IPS DF 6.9 (cell line): ENCODE data around the gene SCYL1.

Source experiments
- DNase-seq: peaks from one replicate; pipeline ENCODE4 v3.0.0-alpha.2; 2013; ENCODE audit warnings: low read depth, low spot score
- H3K27ac ChIP-seq: one replicate; pipeline ENCODE4 v1.5.1; 2013; ENCODE audit warnings: low read length, control low read depth
- H3K27me3 ChIP-seq: 2 replicates; pipeline ENCODE4 v1.6.1; 2013; ENCODE audit warnings: mild to moderate bottlenecking, low read length; ENCODE audit not compliant: control insufficient read depth, insufficient read depth
- H3K36me3 ChIP-seq: 2 replicates; pipeline ENCODE4 v1.6.1; 2013; ENCODE audit warnings: low read length; ENCODE audit not compliant: control insufficient read depth, insufficient read depth
- H3K4me1 ChIP-seq: 2 replicates; pipeline ENCODE4 v1.6.1; 2013; ENCODE audit warnings: low read length; ENCODE audit not compliant: control insufficient read depth, insufficient read depth
- H3K4me3 ChIP-seq: 2 replicates; pipeline ENCODE4 v1.5.1; 2013; ENCODE audit warnings: mild to moderate bottlenecking, low read length
- H3K9me3 ChIP-seq: 2 replicates; pipeline ENCODE4 v1.6.1; 2013; ENCODE audit warnings: low read length, inconsistent platforms; ENCODE audit not compliant: control insufficient read depth, insufficient read depth
- WGBS: extraction: QIAGEN DNeasy Blood & Tissue Kit; methylation state at CpG from one replicate; pipeline ENCODE4 v1.1.7; 2013; ENCODE audit warnings: mixed read lengths, missing lambda C conversion rate; ENCODE audit not compliant: insufficient read length, insufficient coverage; 5-methylcytosine and 5-hydroxymethylcytosine counted together

The SCYL1 gene

DNA sequence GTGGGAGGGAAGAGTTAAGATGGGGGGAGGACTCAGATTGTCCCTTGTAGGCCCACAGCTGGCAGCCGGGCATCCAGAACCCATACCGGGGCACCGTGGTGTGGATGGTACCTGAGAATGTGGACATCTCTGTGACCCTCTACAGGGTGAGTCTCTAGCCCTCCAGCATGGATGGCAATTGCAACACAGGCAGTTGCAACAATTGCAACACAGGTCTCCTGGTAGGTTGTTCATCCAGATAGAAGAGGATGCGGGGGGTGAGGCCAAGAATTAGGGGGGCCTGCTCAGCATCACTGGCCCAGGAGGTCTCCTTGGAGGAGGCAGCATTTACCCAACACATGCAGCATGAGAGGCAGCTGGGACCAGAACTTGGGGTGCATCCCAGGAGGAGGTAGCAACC lies 54.4 kb downstream of the SCYL1 start:
- H3K36me3 ChIP-seq = peaks cover 3% of the 10 kb centered on the region
- H3K4me3 ChIP-seq = no peak overlapping the region
- no peaks in the 10 kb centered on the region for H3K9me3 ChIP-seq
- peaks cover 5% of the 10 kb centered on the region; the same call in 1 of the 2 replicates for H3K4me1 ChIP-seq
- peaks cover 12% of the 10 kb centered on the region for H3K27me3 ChIP-seq
- H3K27ac ChIP-seq = no peak overlapping the region
- no CpG with 5 or more reads among the region's 4 CpGs for WGBS
- DNase-seq = no peak

DNA sequence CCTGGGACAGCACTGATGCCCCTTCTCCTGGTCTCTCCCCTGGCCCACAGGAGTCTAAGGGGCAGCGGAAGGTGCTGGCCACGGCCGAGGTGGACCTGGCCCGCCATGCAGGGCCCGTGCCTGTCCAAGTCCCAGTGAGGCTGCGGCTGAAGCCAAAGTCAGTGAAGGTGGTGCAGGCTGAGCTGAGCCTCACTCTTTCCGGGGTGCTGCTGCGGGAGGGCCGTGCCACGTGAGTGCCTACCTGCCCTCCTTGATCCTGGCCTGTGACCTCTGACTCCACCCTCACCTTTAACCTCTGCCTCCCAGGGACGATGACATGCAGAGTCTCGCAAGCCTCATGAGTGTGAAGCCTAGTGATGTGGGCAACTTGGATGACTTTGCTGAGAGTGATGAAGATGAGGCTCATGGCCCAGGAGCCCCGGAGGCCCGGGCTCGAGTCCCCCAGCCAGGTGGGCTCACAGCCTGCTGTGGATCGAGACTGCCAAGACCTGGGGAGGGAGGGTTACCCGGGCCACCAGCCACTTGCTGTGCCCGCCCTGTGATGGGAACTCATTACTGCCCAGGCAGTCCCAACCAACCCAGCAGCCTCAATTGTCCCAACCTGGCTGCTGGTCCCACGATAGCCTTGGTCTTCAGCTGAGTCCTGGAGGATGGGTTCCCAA lies 55.3 kb downstream of the SCYL1 start:
- DNase-seq = no peak
- H3K36me3 ChIP-seq = peaks cover 3% of the 10 kb centered on the region
- peaks cover 11% of the 10 kb centered on the region for H3K27me3 ChIP-seq
- no peak overlapping the region for H3K4me3 ChIP-seq
- peaks cover 4% of the 10 kb centered on the region; the same call in 1 of the 2 replicates for H3K4me1 ChIP-seq
- H3K9me3 ChIP-seq = no peaks in the 10 kb centered on the region
- WGBS = no CpG with 5 or more reads among the region's 19 CpGs
- H3K27ac ChIP-seq = no peak overlapping the region

DNA sequence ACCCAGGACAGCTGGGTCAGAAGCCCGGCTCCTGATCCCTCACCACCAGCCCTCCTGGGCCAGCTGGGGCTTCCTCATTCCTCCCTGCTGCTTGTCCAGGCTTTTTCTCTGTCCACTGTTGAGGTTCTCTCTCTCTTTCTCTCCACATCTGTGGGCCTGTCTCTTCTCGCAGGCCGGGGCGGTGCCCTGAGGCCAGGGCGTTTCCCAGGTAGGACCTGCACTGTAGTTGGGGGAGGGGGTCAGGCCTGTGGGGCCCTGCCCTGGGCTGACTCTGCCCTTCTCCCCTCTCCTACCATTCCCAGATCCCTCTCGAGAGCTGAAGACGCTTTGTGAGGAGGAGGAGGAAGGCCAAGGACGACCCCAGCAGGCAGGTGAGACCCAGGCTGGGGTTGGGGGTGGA lies 55.9 kb downstream of the SCYL1 start:
- no peak overlapping the region for H3K4me3 ChIP-seq
- no CpG with 5 or more reads among the region's 8 CpGs for WGBS
- peaks cover 10% of the 10 kb centered on the region for H3K27me3 ChIP-seq
- H3K36me3 ChIP-seq = peaks cover 3% of the 10 kb centered on the region
- no peaks in the 10 kb centered on the region for H3K9me3 ChIP-seq
- no peak for DNase-seq
- H3K4me1 ChIP-seq = 0 out of 2 replicates have a peak, but pooled peaks cover 1% of the 10 kb centered on the region
- H3K27ac ChIP-seq = no peak overlapping the region

DNA sequence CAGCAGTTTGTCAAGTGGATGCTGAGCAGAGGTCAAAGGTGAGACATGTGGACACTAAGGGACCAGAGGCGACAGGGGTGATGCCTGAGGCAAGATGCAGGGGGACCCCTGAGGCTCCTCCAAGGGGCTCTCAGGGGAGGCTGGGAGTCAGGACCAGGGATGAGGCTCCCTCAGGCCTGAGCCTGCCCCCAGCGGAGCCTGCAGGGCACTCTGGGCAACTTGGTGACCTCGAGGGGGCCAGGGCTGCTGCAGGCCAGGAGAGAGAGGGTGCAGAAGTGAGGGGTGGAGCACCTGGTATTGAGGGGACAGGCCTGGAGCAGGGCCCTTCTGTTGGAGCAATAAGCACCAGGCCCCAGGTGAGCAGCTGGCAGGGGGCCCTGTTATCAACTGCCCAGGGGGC lies 57.0 kb downstream of the SCYL1 start:
- Histone ChIP-seq H3K4me1 (peaks cover 1% of the 10 kb centered on the region; the same call in 1 of the 2 replicates), H3K27me3 (peaks cover 11% of the 10 kb centered on the region), H3K36me3 (peaks cover 3% of the 10 kb centered on the region), H3K4me3 (no peak overlapping the region), H3K9me3 (no peaks in the 10 kb centered on the region), H3K27ac (no peak overlapping the region)
- DNase-seq = no peak
- WGBS = no CpG with 5 or more reads among the region's 3 CpGs

DNA sequence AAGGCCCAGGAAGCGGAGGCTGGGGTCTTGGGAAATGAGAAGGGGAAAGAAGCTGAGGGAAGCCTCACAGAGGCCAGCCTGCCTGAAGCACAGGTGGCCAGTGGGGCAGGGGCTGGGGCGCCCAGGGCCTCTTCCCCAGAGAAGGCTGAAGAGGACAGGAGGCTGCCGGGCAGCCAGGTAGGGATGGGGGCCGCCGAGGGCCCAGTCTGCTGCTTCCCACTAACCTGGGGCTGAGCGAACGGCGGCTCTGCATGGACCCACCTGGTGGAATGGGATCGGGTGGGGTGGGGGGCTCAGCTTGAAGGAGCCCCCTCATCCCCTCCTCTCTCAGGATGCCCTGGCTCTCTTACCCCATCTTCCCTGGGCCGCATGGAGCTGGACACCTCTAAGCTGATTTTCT lies 58.7 kb downstream of the SCYL1 start:
- Histone ChIP-seq H3K27ac (no peak overlapping the region), H3K4me1 (no peaks in the 10 kb centered on the region; the same call in 1 of the 2 replicates), H3K4me3 (no peak overlapping the region), H3K9me3 (no peaks in the 10 kb centered on the region), H3K36me3 (peaks cover 3% of the 10 kb centered on the region), H3K27me3 (peaks cover 11% of the 10 kb centered on the region)
- WGBS = no CpG with 5 or more reads among the region's 10 CpGs
- DNase-seq = no peak

DNA sequence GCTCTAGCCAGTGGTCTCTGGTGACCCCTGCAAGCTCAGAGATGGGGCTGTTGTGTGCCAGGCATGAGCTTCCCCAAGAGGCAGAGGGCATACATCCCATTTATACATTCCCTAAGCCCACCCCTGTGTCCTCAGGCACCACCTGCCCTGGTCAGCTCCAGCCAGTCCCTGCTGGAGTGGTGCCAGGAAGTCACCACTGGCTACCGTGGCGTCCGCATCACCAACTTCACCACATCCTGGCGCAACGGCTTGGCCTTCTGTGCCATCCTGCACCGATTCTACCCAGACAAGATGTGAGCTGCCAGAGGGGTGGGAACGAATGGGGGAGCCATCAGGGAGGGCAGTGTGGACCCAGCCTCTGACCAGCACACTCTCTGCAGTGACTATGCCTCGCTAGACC lies 59.2 kb downstream of the SCYL1 start:
- no peaks in the 10 kb centered on the region for H3K9me3 ChIP-seq
- peaks cover 3% of the 10 kb centered on the region for H3K36me3 ChIP-seq
- WGBS = no CpG with 5 or more reads among the region's 8 CpGs
- peaks cover 11% of the 10 kb centered on the region for H3K27me3 ChIP-seq
- no peak overlapping the region for H3K4me3 ChIP-seq
- DNase-seq = no peak
- no peak overlapping the region for H3K27ac ChIP-seq
- H3K4me1 ChIP-seq = no peaks in the 10 kb centered on the region; the same call in 1 of the 2 replicates

DNA sequence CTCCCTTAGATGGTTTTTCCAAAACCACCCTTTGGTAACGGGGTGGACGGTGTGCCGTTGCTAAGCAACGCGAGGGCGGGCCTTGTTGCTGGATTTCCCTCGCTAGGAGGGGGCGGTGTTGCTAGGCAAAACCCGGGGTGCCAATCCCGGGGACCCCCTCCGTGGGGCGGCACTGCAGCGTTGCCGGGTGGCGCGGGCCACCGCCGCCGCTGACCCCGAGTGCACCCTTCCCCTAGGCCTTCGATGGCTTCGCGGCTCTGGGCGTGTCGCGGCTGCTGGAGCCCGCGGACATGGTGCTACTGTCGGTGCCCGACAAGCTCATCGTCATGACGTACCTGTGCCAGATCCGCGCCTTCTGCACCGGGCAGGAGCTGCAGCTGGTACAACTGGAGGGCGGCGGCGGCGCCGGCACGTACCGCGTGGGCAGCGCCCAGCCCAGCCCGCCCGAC lies 59.9 kb downstream of the SCYL1 start:
- Histone ChIP-seq H3K27ac (no peak overlapping the region), H3K4me3 (peak overlapping the region; percentile 3; the same call in 1 of the 2 replicates), H3K36me3 (peaks cover 3% of the 10 kb centered on the region), H3K27me3 (peaks cover 11% of the 10 kb centered on the region), H3K9me3 (no peaks in the 10 kb centered on the region), H3K4me1 (no peaks in the 10 kb centered on the region; the same call in 1 of the 2 replicates)
- no peak for DNase-seq
- WGBS = no CpG with 5 or more reads among the region's 46 CpGs

DNA sequence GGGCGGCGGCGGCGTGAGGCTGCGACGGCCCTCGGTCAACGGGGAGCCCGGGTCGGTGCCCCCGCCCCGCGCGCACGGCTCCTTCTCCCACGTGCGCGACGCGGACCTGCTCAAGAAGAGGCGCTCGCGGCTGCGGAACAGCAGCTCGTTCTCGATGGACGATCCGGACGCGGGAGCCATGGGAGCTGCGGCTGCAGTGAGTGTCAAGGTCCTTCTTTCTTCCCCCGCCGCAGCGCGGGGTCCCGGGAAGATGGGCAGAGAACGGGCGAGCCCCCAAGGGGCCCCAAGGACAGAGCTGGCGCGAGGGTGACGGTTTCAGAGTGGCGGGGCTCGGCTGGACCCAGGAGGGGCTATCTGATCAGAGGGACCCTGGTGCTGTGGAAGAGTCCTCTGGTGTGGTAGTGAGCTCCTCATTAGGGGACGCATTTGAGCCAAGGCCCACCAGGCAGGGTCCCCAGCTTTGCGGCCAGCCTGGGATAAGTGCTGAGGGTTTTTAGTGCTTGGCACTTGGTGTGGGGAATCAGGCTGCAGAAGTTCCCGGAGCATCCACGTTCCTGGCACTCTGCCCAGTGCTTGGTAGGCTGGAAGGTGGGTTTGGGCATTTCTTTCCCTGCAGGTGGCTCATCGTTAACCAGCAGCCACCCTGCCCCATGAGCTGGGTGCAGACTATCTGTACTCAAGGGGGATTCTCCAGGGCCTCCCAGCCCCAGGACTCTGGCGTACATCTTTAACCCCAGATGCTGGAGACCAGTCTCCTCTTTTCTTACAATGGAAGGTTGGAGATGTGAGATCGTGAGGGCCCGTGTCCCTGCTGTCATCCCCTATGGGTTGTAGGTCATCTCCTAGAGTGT lies 60.7 kb downstream of the SCYL1 start:
- no peaks in the 10 kb centered on the region; the same call in 1 of the 2 replicates for H3K36me3 ChIP-seq
- no peaks in the 10 kb centered on the region; the same call in 1 of the 2 replicates for H3K4me1 ChIP-seq
- no peak overlapping the region for H3K4me3 ChIP-seq
- no peak overlapping the region for H3K27ac ChIP-seq
- no peaks in the 10 kb centered on the region for H3K9me3 ChIP-seq
- WGBS = no CpG with 5 or more reads among the region's 51 CpGs
- DNase-seq = no peak
- peaks cover 11% of the 10 kb centered on the region for H3K27me3 ChIP-seq

DNA sequence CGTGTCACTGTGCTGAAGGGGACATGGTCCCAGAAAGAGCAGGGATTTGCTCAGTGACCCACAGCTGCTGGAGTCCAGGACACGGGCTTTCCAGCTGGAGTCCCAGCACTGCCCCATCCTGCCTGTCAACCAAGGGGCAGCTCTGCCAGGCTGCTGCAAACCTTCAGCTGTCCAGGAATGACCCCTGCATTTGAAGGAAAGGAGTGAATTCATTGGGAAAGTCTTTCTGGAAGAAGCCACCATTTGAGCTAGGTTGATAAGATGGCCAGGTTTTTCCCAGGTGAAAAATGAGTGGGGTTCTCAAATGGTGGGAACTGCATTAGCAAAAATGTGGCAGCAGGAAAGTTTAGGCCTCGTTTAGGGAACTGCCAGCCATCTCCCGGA lies 61.4 kb downstream of the SCYL1 start:
- no CpG with 5 or more reads among the region's 4 CpGs for WGBS

DNA sequence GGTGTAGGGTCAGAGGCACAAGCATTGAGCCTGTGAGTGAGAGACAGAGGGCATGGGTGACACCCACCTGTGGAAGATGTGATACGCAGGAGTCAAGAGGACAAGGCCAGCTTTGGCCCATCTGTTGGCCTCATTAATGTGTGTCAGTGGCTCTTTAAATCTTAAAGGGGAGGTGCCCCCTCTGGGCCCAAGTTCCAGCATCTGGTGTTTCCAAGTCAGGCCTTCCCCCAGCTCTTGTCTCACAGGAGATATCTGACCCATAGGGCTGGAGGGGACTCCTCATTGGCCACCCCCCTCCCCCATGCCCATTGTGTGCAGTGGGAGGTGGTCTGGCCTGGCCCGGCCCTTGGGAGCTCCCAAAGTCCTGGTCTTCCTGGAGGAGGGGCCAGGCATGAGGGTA lies 61.8 kb downstream of the SCYL1 start:
- H3K9me3 ChIP-seq = no peaks in the 10 kb centered on the region
- H3K4me3 ChIP-seq = no peak overlapping the region
- peaks cover 11% of the 10 kb centered on the region for H3K27me3 ChIP-seq
- WGBS = no CpG with 5 or more reads among the region's 2 CpGs
- H3K36me3 ChIP-seq = no peaks in the 10 kb centered on the region; the same call in 1 of the 2 replicates
- no peak for DNase-seq
- no peak overlapping the region for H3K27ac ChIP-seq
- peaks cover under 1% of the 10 kb centered on the region; the same call in 1 of the 2 replicates for H3K4me1 ChIP-seq

More for the DNA sequence above, 61.4 kb downstream of the SCYL1 start:
- DNase-seq = no peak
- Histone ChIP-seq H3K9me3 (no peaks in the 10 kb centered on the region), H3K36me3 (no peaks in the 10 kb centered on the region; the same call in 1 of the 2 replicates), H3K27me3 (peaks cover 11% of the 10 kb centered on the region), H3K4me1 (no peaks in the 10 kb centered on the region; the same call in 1 of the 2 replicates), H3K27ac (no peak overlapping the region), H3K4me3 (no peak overlapping the region)
